ENCODE measurements around the gene SEBOX.
"Not testable (repeated sequence)": the region's sequence is repeated elsewhere in the genome, so short reads cannot be mapped to it uniquely, and the experiment has no call there.

SEBOX gene

DNA sequence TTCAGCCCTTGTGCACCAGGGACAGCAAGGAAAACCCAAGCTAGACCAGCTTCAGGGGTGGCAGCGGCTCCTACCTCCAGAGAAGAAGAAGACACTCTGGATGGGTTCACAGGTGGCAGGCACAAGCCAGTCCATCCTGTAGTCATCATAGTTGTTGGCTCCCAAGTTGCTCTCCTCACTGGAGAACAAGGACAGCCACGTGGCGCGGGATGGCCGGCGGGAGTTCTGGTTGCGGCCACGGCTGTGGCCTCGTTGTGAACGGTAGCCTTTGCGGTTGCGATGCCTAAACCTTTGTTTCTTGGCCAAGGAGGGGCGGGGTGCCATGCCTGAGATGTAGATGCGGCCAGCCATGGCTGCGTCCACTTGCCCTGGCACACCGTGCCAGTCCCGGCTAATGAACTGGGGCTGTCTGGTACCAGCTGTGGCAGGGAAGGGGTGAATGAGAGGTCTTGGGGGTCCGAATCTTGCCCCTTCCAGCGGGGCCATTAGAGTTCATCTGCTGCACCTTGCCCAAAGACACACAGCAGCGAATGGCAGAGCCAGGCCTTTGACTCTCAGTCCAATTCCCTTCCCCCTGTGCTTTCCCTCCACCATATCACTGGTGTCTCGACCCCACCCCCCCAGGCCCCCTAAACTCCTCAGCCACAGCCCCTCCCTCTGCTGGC, 2.8 kb upstream of the SEBOX start:
- DNase-seq = no peak

DNA sequence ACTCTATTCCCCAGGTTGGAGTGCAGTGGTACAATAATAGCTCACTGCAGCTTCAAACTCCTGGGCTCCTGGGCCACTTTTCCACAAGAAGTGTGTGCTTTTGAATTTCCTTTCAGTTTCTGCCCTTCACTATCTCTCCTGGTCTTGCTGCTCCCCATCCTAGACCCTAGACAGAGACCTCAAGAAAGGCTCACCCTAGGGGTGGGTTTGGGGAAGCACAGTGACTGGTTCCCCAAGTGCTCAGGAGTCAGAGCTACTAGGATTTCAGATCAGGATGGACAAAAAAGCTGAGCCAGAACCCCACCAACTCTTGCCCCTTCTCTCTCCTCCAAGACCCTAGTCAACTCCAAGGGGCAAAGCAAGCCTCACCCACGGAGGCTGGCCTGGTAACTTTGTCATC, 1.6 kb upstream of the SEBOX start:
- DNase-seq = no peak

DNA sequence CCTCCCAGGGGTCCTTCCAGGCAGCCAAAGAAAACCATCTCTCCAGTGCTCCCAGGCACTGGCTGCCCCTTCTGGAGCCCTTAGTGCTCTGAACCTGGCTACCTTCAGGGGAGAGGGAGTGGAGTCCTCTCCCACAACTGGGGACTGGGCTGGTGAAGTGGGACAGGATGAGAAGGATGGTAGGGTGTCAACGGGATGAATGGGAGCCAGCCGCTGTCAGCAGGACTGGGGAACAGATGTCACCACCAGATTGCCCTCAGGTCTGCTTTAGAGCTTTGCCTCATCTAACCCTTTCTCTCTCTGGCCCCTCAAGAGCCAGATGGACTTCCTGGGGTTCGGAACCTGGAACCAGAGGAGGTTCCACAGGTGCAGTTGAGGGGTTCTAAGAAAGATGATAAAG, 488 bp upstream of the SEBOX start:
- no peak for DNase-seq

DNA sequence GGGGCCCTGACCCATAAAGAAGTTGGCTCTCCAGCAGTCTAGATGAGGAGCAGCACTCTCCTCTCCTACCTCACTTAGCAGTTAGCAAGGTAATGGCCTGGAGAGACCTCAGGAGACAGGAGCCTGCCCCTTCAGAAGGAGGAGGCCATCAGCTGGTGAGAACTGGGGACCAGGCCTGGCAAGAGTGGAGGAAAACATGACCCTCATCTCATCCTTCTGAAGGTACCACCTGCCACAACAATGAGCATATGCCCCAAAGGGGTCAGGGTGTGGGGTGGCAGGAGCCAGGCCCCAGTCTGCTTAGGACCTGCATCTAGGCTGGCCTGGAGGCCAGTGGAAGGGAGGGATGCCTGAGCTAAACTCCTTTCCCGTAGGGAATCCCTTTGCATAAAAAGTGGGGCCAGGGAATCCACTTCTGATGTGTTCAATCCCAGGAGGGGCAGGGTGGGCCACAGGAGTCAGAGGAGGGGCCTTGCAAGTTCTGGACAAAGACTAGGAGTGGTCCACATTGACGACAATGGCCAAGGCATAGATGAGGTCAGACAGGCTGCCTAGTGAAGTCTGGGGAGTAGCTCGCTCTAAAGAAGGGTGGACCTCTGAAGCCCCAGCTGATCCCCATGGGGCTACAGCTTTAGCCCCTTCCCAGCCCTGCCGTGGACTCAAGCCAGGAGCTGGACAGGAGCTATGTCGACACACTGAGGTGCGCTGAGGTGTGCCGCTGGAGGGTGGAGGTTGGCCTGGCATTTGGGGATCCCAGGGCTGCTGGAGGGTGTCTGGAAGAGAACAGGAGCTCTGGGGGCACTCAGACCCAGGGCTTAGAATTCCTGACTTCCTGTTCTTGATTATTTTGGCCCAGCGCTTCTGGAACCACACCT, 986 bp downstream of the SEBOX start:
- DNase-seq = no peak

GRCh38 chr17:28363186-28363585, 1.8 kb downstream of the SEBOX start:
- DNase-seq = no peak

DNA sequence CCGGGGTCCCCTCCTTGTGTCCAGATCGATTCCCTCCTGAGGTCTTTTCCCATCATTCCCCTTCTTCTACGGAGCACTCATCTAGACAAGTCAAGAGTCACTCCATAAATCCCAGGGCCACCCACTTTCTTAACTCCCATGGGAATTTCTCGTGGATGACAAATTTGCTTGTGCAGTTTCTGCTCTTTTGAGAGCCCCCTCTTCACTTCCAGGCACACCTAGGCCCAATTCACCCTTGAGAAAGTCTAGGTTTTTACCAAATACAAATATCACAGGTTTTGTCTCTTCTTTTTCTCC, 7.2 kb downstream of the SEBOX start:
- no peak for DNase-seq

- DNase-seq = peak; percentile 92
These were observed 7.7 kb downstream of the SEBOX start, which contains the start of gene POLDIP2 for GRCh38 chr17:28357061-28357900. Gene POLDIP2 (minus strand): TSS chr17:28357527. CDS start chr17:28357448, 79 bp downstream.

DNA sequence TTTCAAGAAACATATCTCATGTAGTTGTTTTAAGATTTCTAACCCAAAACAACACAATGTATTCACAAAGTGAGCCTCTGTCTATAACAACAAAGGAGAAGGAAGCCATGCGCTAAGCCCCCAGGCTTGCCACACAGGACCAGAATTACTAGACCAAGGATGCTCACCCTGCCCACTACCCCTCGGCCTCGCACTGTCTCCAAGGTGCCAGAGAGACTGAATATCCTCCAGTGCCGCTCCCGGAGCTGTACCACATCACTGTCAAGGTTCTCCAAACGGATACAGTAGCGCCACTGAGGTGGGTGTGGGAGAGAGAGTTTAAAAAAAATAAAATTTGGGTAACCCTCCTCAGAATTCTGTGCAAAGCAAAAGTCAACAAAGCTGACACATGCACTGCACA, 14.7 kb downstream of the SEBOX start:
- DNase-seq = no peak

DNA sequence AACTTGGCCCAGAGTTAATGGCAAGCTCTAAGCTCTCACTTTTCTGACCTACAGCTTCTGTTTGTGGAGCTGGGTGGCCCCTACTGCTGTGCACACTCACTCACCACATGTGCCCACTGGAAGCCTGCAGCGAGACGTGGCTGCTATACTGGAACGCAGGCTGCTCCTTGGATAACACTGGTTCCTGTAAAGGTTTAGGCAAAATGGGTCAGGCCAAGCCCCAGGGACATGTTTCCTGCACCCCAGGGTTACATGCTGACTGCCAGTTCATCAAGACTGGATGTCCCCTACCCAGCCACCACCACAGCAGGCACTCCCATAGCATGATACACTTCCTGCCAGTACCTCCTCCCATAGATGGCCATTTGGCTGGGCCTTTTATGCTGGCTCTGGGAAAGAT, 16.0 kb downstream of the SEBOX start:
- no peak for DNase-seq

- DNase-seq = no peak
These were observed 17.6 kb downstream of the SEBOX start for GRCh38 chr17:28347261-28347891.

- no peak for DNase-seq
These were observed 18.2 kb downstream of the SEBOX start for GRCh38 chr17:28346746-28347246.

GRCh38 chr17:28346199-28346580, 18.8 kb downstream of the SEBOX start:
- DNase-seq = no peak

DNA sequence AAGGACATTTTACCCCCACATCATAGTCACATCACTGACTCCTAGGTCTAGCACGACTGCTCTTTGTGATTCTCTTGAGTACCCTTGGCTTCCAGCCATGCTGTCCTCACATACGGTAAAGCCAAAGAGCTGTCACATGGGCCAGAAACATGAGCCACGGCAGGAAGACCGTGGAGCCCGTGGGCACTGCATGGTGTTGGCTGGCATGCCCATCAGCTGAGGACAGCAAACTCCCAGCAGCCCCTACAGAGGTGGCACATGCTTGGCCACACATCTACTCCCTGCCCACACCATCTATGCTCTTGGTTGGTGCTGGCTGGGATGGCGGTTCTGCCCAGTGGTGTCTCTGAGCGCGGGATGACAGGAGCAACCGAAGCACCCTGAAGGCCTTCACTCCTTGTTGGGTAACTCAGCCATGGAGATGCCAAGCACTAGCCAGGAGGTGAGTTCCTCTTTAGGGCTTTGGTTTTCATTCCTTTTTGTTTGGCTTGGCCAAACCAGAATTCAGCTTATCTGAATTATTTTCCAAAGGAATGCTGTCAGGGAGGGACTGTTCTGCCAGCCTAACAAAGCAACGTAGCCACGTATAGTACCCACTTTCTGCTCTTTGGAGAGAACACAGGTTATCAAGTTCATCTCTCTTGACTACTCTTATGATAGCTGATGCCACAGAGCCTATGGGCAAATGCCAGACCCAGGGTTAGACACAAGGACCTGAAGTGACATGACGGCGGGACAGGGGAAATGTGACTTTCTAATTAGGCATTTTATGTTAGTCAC, 19.4 kb downstream of the SEBOX start:
- no peak for DNase-seq

- no peak for DNase-seq
These were observed 20.5 kb downstream of the SEBOX start for GRCh38 chr17:28344435-28344901.

GRCh38 chr17:28344011-28344410, 21.0 kb downstream of the SEBOX start:
- DNase-seq = no peak

DNA sequence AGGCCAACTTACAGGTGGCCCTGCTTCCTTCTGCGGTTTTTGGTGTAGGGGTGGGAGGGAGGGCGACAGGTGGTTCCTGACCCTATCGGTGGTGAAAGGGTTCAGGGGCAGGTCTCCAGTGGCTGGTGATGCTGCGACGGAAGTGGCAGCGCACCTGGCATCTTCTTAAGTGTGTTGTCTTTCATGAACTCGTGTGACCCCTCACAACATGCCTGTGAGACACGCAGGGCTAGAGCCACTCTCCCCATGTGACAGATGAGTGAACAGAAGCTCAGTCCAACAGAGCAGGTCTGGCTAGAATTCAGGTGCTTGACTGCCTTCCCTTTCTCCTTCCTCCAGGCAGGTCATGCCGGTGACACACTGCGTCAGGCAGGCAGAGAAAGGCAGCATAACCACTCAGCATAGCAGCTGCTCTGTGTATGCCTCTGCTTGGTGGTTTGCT, 21.5 kb downstream of the SEBOX start:
- no peak for DNase-seq

DNA sequence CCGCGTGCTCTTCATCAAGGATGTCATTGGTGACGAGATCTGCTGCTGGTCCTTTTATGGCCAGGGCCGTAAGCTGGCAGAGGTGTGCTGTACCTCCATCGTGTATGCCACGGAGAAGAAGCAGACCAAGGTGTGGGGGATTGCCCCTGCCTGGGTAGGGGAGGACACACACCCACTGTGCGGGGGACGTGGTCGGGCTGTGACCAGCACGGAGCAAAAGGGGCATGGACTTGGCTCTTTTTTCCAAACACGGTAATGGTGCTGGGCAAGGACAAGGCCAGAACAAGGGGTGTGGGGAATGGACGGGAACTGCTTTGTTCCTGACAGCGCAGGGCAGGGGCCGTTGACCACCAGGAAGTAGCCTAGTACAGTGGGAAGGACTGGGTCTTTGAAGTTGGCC, 22.7 kb downstream of the SEBOX start:
- no peak for DNase-seq

DNA sequence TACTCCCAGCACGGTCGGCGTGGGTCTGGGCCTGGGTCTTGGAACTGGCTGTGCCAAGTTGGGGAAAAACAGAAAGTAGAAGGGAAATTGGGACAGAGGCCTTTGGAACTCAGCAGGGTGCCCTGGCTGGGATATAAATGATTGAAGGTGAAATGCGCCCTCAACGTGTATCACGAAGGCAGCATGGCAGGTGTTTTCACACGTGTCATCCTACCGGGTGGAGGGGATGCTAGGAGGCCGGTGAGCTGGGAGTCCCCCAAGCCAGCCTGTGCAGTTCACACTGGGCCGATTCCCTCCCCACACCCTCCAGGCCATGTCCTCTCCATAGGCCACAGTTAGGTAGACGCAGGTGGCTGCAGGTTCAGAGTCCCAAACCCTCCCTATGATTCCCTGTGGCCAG, 23.5 kb downstream of the SEBOX start:
- no peak for DNase-seq

- no peak for DNase-seq
These were observed 24.6 kb downstream of the SEBOX start for GRCh38 chr17:28340374-28340773.

DNA sequence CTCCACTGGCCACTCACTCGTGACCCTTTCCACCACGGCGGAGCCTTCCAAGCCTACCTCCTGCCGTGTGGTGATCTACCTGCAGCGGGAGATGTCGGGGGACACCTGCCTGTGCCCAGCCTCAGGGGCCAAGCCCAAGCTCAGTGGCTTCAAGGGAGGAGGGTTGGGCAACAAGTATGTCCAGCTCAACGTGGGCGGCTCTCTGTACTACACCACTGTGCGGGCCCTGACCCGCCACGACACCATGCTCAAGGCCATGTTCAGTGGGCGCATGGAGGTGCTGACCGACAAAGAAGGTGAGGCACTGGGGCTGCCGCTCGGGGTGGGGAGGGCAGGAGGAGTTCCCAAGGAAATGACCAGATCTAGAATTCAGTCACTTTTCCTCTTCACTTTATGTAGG, 25.6 kb downstream of the SEBOX start:
- no peak for DNase-seq

DNA sequence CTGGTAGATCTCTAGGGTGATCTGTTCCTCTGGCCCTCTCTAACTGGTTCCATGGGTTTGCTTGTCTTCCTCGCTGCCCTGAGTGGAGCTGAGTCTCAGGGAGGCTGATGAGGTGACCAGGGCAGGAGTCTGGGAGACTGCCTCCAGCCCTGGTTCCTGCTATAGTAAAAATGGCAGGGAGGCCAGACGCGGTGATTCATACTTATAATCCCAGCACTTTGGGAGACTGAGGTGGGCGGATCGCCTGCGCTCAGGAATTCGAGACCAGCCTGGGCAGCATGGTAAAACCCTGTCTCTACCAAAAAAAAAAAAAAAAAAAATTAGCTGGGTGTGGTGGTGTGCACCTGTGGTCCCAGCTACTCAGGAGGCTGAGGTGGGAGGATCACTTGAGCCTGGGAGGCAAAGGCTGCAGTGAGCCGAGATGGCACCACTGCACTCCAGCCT, 26.2 kb downstream of the SEBOX start:
- DNase-seq = not testable (repeated sequence)
